GM19468 (cell line): ENCODE measurements around the gene RPL41.
"Not testable (repeated sequence)": the region's sequence is repeated elsewhere in the genome, so short reads cannot be mapped to it uniquely, and the experiment has no call there.

ENCODE experiments used
- ATAC-seq: cut with Tn5 transposase; IDR thresholded peaks from one replicate; pipeline ENCODE4 v1.9.1; 2021; ENCODE audit warnings: mild to moderate bottlenecking, moderate library complexity, moderate number of reproducible peaks; ENCODE audit not compliant: unreplicated experiment; ENCODE audit errors: extremely low read depth

RPL41 gene

GRCh38 chr12:56116267-56117081 lies at the start of gene RPL41:
TSS of gene RPL41 (plus strand) at chr12:56116633.
- no peak for ATAC-seq

DNA sequence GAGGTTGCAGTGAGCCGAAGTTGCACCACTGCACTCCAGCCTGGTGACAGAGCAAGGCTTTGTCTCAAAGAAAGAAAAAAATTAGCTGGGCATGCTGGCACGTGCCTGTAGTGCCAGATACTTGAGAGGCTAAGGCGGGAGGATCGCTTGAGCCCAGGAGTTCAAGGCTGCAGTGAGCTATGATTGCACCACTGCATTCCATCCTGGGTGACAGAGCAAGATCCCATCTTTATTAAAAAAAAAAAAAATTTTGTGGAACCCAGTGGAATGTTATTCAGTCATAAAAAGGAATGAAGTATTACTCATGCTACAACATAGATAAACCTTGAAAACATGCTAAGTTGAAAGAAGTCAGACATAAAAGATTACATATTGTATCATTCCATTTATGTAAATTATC lies 44.8 kb upstream of the RPL41 start:
- ATAC-seq = no peak

DNA sequence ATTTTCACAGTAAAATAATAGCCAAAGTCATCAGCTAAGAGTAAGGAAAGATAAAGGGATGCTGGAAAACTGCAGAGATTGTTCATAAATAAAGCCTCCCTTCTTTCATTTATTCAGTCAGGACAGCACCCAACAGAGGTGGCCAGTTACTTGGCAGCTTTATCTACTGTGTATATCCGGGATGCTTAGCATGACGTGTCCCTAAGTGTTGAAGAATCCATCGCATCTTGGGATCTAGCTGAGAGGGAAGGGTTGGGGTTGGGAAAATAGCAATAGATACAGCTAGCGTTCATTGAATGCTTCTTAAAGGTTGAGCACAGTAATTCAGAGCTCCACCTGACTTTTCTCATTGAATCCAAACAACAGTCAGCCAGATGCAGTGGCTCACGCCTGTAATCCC lies 42.0 kb upstream of the RPL41 start:
- no peak for ATAC-seq

DNA sequence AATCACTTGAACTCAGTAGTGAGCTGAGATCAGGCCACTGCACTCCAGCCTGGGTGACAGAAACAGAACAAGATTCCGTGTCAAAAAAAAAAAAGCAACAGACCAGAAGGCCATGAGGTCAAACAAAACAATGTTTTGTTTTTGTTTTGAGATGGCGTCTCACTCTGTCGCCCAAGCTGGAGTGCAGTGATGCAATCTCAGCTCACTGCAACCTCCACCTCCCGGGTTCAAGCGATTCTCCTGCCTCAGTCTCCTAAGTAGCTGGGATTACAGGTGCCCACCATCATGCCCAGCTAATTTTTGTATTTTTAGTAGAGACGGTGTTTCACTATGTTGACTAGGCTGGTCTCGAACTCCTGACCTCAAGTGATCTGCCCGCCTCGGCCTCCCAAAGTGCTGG lies 38.5 kb upstream of the RPL41 start:
- ATAC-seq = not testable (repeated sequence)

DNA sequence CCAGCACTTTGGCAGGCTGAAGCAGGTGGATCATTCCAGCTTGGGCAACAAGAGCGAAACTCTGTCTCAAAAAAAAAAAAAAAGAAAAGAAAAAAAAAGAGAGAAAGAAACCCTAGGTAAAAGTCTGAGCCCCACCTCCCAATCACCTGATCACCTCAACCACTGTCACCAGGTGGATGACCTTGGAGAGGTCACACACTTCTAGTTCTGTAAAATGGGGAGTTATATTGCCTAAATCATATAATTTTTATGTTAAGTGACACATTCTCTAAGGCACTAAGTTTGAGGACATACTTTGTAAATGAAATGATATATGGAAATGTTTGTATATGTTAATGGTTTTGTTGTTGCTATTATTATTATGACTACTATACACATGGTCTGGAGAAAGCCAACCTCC lies 38.0 kb upstream of the RPL41 start:
- no peak for ATAC-seq

DNA sequence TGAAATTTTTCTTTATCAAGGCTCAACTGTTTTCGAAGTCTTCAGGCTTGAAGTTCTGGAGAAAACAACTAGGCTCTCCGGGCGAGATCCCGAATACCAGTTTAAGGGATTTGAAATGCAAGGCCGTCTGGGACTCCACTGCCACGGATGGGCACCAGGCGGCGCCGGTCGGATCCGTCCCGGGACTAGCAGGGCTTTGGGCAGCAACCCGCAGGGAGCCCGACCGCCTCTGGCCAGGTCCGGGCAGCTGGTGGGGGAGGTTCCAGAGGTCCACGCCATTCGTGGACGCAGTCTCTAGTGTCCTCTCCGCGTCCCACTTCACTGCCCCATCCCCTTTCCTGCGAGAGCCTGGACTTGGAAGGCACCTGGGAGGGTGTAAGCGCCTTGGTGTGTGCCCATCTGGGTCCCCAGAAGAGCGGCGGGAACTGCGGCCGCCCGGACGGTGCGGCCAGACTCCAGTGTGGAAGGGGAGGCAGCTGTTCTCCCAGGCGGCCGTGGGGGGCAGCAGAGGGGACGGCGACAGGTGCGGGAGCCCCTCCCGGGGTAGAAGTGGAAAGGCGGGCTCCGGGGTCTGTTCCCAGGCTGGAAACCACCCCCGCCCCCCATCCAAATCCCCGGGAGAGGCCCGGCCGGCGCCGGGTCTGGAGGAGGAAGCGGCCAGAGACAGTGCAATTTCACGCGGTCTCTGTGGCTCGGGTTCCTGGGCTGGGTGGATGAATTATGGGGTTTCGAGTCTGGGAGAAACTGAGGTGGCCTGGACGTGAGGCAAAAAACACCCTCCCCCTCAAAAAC lies 37.3 kb upstream of the RPL41 start:
- no peak for ATAC-seq

- ATAC-seq = no peak
Observed at GRCh38 chr12:56079723-56080555, 36.5 kb upstream of the RPL41 start, which contains the start of gene ERBB3. TSS of gene ERBB3 (plus strand) at chr12:56080165. CDS start at chr12:56080301, 136 bp downstream.

DNA sequence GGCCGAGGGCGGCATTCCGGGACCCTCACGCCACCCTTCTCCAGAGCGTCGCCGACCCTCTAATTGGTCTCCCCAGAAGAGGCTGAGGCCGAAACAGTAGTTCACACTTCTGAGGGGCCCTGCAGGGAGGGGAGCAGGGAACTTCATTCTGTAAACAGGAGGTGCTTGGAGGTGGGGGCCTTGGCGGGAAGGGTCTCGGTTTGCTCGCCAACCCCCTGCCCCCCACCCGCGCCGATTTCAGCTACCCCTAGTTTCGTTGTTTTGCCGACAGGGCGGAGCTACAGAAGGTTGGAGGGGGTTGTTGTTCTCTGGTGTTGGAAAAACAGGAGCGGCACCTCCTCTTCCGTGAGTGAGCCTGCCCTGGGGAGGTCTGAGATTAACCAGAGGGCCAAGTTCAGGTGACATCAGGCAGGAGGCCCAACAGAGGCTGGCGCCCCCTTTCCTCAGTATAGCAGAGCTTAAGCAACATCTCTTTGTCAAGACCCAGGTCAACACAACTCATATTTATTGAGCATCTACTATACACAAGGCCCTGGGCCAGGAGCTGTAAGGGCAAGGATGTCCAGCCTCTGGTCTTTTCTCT lies 35.8 kb upstream of the RPL41 start:
- ATAC-seq = no peak

GRCh38 chr12:56081393-56082347 lies 34.8 kb upstream of the RPL41 start:
- ATAC-seq = no peak

DNA sequence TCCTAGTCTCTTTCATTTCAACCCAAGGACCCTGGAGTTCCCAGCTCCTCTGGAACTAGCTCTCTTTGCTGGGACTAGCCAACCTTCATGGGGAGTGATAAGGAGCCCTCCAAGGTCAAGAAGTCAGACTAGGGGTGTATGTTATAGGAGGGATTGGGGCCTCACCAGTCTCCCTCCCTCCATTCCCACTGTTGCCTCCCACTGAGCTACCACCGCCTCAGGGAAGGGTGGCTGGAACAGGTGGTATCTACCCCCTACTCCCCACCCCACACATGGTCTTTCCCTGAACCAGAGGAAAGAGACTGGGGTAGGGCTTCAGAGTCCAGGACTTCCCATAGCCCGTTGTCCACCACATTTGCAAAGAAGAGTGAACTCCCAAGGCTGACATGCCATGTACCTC lies 34.1 kb upstream of the RPL41 start:
- ATAC-seq = no peak

GRCh38 chr12:56082967-56083366 lies 33.5 kb upstream of the RPL41 start:
- no peak for ATAC-seq

DNA sequence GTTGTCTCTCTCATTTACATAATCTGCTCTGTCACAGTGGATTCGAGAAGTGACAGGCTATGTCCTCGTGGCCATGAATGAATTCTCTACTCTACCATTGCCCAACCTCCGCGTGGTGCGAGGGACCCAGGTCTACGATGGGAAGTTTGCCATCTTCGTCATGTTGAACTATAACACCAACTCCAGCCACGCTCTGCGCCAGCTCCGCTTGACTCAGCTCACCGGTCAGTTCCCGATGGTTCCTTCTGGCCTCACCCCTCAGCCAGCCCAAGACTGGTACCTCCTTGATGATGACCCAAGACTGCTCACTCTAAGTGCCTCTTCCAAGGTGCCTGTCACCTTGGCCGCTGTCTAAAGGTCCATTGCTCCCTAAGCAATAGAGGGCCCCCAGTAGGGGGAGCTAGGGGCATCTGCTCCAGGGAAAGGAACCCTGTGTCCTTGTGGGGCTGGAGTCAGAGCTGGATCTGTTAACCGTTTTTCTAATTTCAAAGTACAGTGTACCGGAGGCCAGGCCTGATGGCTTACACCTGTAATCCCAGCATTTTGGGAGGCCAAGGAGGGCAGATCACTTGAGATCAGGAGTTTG lies 31.4 kb upstream of the RPL41 start:
- no peak for ATAC-seq

GRCh38 chr12:56086096-56086495 lies 30.3 kb upstream of the RPL41 start:
- no peak for ATAC-seq

DNA sequence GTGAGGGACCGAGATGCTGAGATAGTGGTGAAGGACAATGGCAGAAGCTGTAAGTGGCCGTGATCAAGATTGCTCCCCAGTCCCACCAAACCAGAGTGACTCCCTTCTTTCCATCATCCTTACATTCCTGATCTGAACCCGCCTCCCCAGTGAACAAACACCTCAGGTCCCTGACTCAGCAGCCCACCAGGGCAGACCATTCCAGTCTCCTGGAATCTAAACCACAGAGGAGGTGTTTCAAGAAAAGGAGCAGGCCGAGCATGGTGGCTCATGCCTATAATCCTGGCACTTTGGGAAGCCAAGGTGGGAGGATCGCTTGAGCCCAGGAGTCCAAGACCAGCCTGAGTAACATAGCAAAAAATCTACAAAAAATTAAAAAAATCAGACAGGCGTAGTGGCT lies 29.8 kb upstream of the RPL41 start:
- ATAC-seq = no peak

- ATAC-seq = no peak
Observed at GRCh38 chr12:56087220-56087619, 29.2 kb upstream of the RPL41 start.

- ATAC-seq = no peak
Observed at GRCh38 chr12:56097738-56098137, 18.7 kb upstream of the RPL41 start.

DNA sequence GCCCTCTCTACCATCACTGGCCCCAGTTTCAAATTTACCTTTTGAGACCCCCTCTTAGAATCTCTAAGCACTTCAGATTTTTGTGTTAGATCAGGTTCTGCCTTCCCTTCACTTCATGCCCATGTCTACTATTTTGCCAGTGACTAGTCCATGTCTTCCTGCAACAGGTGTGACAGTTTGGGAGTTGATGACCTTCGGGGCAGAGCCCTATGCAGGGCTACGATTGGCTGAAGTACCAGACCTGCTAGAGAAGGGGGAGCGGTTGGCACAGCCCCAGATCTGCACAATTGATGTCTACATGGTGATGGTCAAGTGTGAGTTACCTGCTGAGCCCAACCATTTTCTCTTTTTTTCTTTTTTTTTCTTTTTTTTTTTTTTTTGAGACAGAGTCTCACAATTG lies 17.8 kb upstream of the RPL41 start:
- ATAC-seq = no peak

DNA sequence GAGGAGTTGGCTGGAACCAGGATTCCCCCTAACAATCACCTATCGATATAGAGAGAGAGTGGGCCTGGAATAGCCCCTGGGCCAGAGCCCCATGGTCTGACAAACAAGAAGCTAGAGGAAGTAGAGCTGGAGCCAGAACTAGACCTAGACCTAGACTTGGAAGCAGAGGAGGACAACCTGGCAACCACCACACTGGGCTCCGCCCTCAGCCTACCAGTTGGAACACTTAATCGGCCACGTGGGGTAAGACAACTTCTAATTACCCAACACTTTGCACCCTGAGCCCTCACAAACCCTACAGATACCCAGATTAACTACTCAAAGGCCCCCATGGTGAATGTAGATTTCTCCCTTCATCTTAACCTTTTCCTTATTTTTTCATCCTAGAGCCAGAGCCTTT lies 16.6 kb upstream of the RPL41 start:
- no peak for ATAC-seq

DNA sequence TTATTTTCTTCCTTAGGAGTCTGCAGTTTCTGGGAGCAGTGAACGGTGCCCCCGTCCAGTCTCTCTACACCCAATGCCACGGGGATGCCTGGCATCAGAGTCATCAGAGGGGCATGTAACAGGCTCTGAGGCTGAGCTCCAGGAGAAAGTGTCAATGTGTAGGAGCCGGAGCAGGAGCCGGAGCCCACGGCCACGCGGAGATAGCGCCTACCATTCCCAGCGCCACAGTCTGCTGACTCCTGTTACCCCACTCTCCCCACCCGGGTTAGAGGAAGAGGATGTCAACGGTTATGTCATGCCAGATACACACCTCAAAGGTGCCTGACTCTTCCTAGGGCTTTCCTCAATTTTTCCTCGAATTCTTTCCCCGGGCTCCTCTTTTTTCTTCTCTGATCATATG lies 15.4 kb upstream of the RPL41 start:
- no peak for ATAC-seq
